Heart left ventricle (tissue), 16 donors: ENCODE data around the gene ALKBH7. TPM values are rescaled to one million over a fixed set of nuclear protein-coding genes. Genes with fewer than 3 reads are reported as not detected.
A peak's percentile ranks its signal among the peaks of the same experiment; 100 is the strongest.

Experiments
- ATAC-seq, 4 donors: fragments of 200-7000 bp; cut with Tn5 transposase; one replicate each; pipeline ENCODE4 v1.9.1; 2020 to 2022; ENCODE audit warnings: moderate library complexity in 4 of 4, mild to moderate bottlenecking in 3 of 4, moderate number of reproducible peaks in 1 of 4
- DNase-seq, 5 donors: peaks; one replicate each; pipeline ENCODE4 v3.0.0-alpha.2; 2020
- H3K27ac ChIP-seq, 12 donors: fragments of 200-600 bp; sonication (generic) in 4 of 12; one replicate each; pipeline versions ENCODE4 v1.5.0 to v1.8.0; 2016 to 2022; ENCODE audit warnings: mild to moderate bottlenecking in 2 of 12
- H3K27me3 ChIP-seq, 9 donors: fragments of 200-600 bp; sonication (generic) in 2 of 9; one replicate each; pipeline versions ENCODE4 v1.5.1 to v1.8.0; 2016 to 2022; ENCODE audit warnings: mild to moderate bottlenecking in 3 of 9
- H3K36me3 ChIP-seq, 9 donors: fragments of 200-600 bp; sonication (generic) in 2 of 9; one replicate each; pipeline versions ENCODE4 v1.5.0 to v1.8.0; 2018 to 2022; ENCODE audit warnings: mild to moderate bottlenecking in 2 of 9
- H3K4me1 ChIP-seq, 12 donors: fragments of 200-600 bp; sonication (generic) in 4 of 12; one replicate each; pipeline versions ENCODE4 v1.5.0 to v1.8.0; 2016 to 2022; ENCODE audit warnings: mild to moderate bottlenecking in 3 of 12
- H3K4me3 ChIP-seq, 12 donors: fragments of 200-600 bp; sonication (generic) in 4 of 12; one replicate each; pipeline versions ENCODE4 v1.5.0 to v1.8.0; 2017 to 2022; ENCODE audit warnings: mild to moderate bottlenecking in 9 of 12, moderate library complexity in 4 of 12
- H3K9me3 ChIP-seq, 12 donors: fragments of 200-600 bp; sonication (generic) in 4 of 12; one replicate each; pipeline versions ENCODE4 v1.5.0 to v1.8.0; 2016 to 2022; ENCODE audit warnings: mild to moderate bottlenecking in 1 of 12
- CTCF ChIP-seq, 12 donors: fragments of 200-600 bp; sonication (generic) in 4 of 12; IDR thresholded peaks; one replicate each; pipeline versions ENCODE4 v1.5.0 to v1.8.0; 2018 to 2022; ENCODE audit warnings: antibody characterized with exemption in 12 of 12, mild to moderate bottlenecking in 5 of 12
- POLR2A ChIP-seq, 2 donors: fragments of 450-650 bp; IDR thresholded peaks; one replicate each; pipeline ENCODE4 v1.6.1; 2017; ENCODE audit warnings: antibody characterized with exemption in 2 of 2, mild to moderate bottlenecking in 2 of 2, moderate library complexity in 2 of 2
- WGBS, 4 donors: extraction: QIAGEN DNeasy Blood & Tissue Kit in 2 of 4; methylation state at CpG; one replicate each; pipeline versions ENCODE4 v1.1.5 to v1.1.7; 2013 to 2018; 5-methylcytosine and 5-hydroxymethylcytosine counted together
- intact Hi-C, 10 donors: fragments of 100-400 bp; cut with DNase I; formaldehyde crosslinking; loops; one replicate each; pipeline versions ENCODE4 v1.11.1 to v1.14.2; 2022
- long read RNA-seq, 3 donors: library from polyadenylated mRNA; unstranded; transcript quantifications; one replicate each; pipeline ENCODE4 v2.0.0, GENCODE V29; 2020 to 2021
- polyA plus RNA-seq, 2 donors: library from polyadenylated mRNA; stranded (reverse); fragments of 200-250 nt; gene quantifications; one replicate each; pipeline ENCODE4 v1.2.3, GENCODE V29; 2013
- total RNA-seq, 9 donors: library from RNA; depleted of rRNA in 2 of 9; stranded (reverse); fragments of >200 nt in 2 of 9; fragmentation: NEBNext Ultra II Directional in 3 of 9; extraction: Animal tissue kit (Norgen Biotek cat#: 25700) in 3 of 9; gene quantifications; one replicate each; pipeline versions ENCODE4 v1.1.0 to v1.2.4, GENCODE V29; 2016 to 2023
- donor health status: ischemic (EF 13 %, LVEDD 7.1; RV severe dilation, severe dysfunction).
- donor health status: healthy with polysubstance abuse.
- donor health status: DM: no; HTN: yes; CAD: no.
- donor health status: DM: no; HTN: no; CAD: no.
- donor health status: ischemic (EF 25% LVEDD 6.9; RV normal size, moderate dysfunction).
- donor health status: ischemic (EF 25% LVEDD 5.7; RV mildly dilated, moderate dysfunction).
- donor health status: healthy.
- donor health status: DM: yes; HTN: yes; CAD: no.
- donor health status: ischemic (EF 35%, LVEDD 5.7; RV mildly dilated, moderate dysfunction).
- donor health status: nonischemic (EF 11% LVEDD 7.7; RV severe dilation, severe dysfunction).
- donor health status: DM: yes; HTN: yes; CAD: no.
- donor health status: PGD.
- donor health status: ischemic (EF 29% LVEDD 5.4; RV normal size, mild dysfunction).
- donor health status: nonischemic (EF 23%, LVEDD 6.1; RV moderate dilation, normal function).

ALKBH7 gene
- total RNA-seq (100 to 1,000 TPM in 8 of 9 donors, 10 to 100 TPM in 1; 92.4 to 214 (median 148) TPM), polyA plus RNA-seq (100 to 1,000 TPM; 123 to 139 TPM)
- long read RNA-seq, donor 1, transcript ALKBH7-201 (4 exons, 1,332 nt), result major isoform, 124 of 159 reads
- long read RNA-seq, donor 1, partial matches to known transcripts, result 32 of 159 reads
- long read RNA-seq, donor 1, other reads (novel, unspliced or antisense), result 3 of 159 reads
- long read RNA-seq, donor 2, transcript ALKBH7-201 (4 exons, 1,332 nt), result major isoform, 117 of 126 reads
- long read RNA-seq, donor 2, partial matches to known transcripts, result 9 of 126 reads
- long read RNA-seq, donor 2, other reads (novel, unspliced or antisense), result 0 of 126 reads
- long read RNA-seq, donor 3, transcript ALKBH7-201 (4 exons, 1,332 nt), result major isoform, 66 of 93 reads
- long read RNA-seq, donor 3, partial matches to known transcripts, result 27 of 93 reads
- long read RNA-seq, donor 3, other reads (novel, unspliced or antisense), result 0 of 93 reads

- intact Hi-C loops, result loop anchor here in 7 of 10 donors (1.0 to 10.0 kb wide), 11 partner anchors 10 to 468 kb away; partner anchors contain the start of genes GTF2F1 (in 4 of the 7), KHSRP (in 3 of the 7), CLPP (in 1 of the 7) and GPR108 (in 1 of the 7)
Observed at GRCh38 chr19:6372594-6373095, at the start of gene ALKBH7. Gene ALKBH7, plus strand, starts transcription at chr19:6372794. Its CDS starts 27 bp downstream, at chr19:6372821.

GRCh38 chr19:6324757-6325156, 47.8 kb upstream of the ALKBH7 start:
- no peak for TF ChIP-seq CTCF (IDR thresholded peaks at IDR 0.05)
- no peak for TF ChIP-seq POLR2A (IDR thresholded peaks at IDR 0.05)
- H3K36me3 ChIP-seq, result no peaks in the 10 kb centered on the region
- no peaks in the 10 kb centered on the region for H3K9me3 ChIP-seq
- DNase-seq, result no peak
- no peak for ATAC-seq
- no peak overlapping the region for H3K4me3 ChIP-seq
- no peaks in the 10 kb centered on the region for H3K4me1 ChIP-seq
- H3K27me3 ChIP-seq, result peaks cover 0 to 24% (median 0%) of the 10 kb centered on the region in 9 donors
- intact Hi-C loops, result no loop called here
- H3K27ac ChIP-seq, result no peak overlapping the region
- 53 to 65% (median 61%) methylated on average over 4 of the region's 4 CpGs for WGBS, 4 donors

More at GRCh38 chr19:6372594-6373095, at the start of gene ALKBH7:
- Histone ChIP-seq H3K4me3 (peak within 1 kb of the TSS; percentile 62 to 99 (median 74)), H3K9me3 (no peaks in the 10 kb centered on the region), H3K36me3 (peaks cover 0 to 38% (median 28%) of the 10 kb centered on the region in 9 donors), H3K4me1 (peaks cover 0 to 20% (median 7%) of the 10 kb centered on the region in 12 donors), H3K27me3 (no peaks in the 10 kb centered on the region), H3K27ac (peak within 1 kb of the TSS; percentile 87 to 100 (median 99))
- WGBS, 4 donors, result 0 to 1% (median 0%) methylated on average over 16 to 47 of the region's 47 CpGs
- peak; percentile 85 to 91 (median 89) for ATAC-seq
- DNase-seq, result peak; percentile 96 to 100 (median 100)
- TF ChIP-seq POLR2A (IDR thresholded peaks at IDR 0.05) (peak in 1 of 2 donors; percentile 52), CTCF (IDR thresholded peaks at IDR 0.05) (peak in 1 of 12 donors; percentile 25)

GRCh38 chr19:6325614-6326013, 47.0 kb upstream of the ALKBH7 start:
- Histone ChIP-seq H3K36me3 (no peaks in the 10 kb centered on the region), H3K27ac (no peak overlapping the region), H3K27me3 (peaks cover 0 to 15% (median 0%) of the 10 kb centered on the region in 9 donors), H3K4me1 (no peaks in the 10 kb centered on the region), H3K4me3 (no peak overlapping the region), H3K9me3 (no peaks in the 10 kb centered on the region)
- intact Hi-C loops, result no loop called here
- 73 to 81% (median 76%) methylated on average over 4 of the region's 4 CpGs for WGBS, 4 donors
- no peak for DNase-seq
- no peak for ATAC-seq
- TF ChIP-seq POLR2A (IDR thresholded peaks at IDR 0.05) (no peak), CTCF (IDR thresholded peaks at IDR 0.05) (no peak)

- Histone ChIP-seq H3K4me3 (no peak overlapping the region), H3K27me3 (peaks cover 0 to 6% (median 0%) of the 10 kb centered on the region in 9 donors), H3K4me1 (no peaks in the 10 kb centered on the region), H3K9me3 (no peaks in the 10 kb centered on the region), H3K36me3 (no peaks in the 10 kb centered on the region), H3K27ac (no peak overlapping the region)
- intact Hi-C loops, result no loop called here
- ATAC-seq (no peak), DNase-seq (no peak)
- WGBS, 4 donors, result 84 to 89% (median 86%) methylated on average over 5 of the region's 5 CpGs
- TF ChIP-seq CTCF (IDR thresholded peaks at IDR 0.05) (no peak), POLR2A (IDR thresholded peaks at IDR 0.05) (no peak)
Observed at GRCh38 chr19:6326815-6327214, 45.8 kb upstream of the ALKBH7 start.
